ENCODE measurements around the gene PIH1D1. TPM values are rescaled to one million over a fixed set of nuclear protein-coding genes. Genes with fewer than 3 reads are reported as not detected.

The PIH1D1 gene
- total and polyA plus RNA-seq, 2 of the 8 experiments (the other 6 are each of a cell fraction or from before 2014, with no cell fraction given), result 146 to 195 TPM

DNA sequence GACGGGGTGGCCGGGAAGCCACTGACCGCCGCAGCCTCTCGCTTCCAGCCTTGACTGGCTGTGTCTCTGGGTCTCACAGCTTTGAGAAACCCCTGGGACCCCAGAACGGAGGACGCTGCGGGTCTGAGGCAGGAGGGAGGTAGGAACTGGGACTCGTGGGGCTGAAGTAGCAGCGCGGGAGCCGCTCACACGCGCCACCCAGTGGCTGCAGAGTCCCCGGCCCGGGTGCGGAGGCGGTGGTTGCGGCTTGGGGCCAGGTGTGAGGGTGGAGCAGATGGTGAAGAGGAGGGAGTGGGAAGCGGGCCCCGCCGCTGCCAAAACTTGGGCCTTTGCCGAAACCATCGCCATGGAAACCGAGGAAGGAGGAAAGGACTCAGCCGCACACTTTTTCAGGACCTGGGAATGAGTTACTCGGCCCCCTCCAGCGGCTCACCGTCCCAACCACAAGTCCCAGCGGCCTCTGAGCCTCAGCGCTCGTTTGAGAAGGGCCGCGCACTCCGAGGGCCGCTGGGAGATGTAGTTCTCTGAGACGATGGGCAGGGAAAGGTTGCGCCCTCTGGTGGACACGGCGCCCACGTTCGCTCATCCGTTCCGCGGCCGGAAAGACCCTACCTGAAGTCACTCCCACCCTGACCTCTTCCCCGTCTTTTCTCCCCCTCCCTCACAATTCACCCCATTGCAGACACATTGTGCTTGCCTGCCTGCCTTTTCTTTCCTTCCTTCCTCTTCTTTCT, 8.1 kb downstream of the PIH1D1 start (continued):
- TF ChIP-seq, protein P1, sequence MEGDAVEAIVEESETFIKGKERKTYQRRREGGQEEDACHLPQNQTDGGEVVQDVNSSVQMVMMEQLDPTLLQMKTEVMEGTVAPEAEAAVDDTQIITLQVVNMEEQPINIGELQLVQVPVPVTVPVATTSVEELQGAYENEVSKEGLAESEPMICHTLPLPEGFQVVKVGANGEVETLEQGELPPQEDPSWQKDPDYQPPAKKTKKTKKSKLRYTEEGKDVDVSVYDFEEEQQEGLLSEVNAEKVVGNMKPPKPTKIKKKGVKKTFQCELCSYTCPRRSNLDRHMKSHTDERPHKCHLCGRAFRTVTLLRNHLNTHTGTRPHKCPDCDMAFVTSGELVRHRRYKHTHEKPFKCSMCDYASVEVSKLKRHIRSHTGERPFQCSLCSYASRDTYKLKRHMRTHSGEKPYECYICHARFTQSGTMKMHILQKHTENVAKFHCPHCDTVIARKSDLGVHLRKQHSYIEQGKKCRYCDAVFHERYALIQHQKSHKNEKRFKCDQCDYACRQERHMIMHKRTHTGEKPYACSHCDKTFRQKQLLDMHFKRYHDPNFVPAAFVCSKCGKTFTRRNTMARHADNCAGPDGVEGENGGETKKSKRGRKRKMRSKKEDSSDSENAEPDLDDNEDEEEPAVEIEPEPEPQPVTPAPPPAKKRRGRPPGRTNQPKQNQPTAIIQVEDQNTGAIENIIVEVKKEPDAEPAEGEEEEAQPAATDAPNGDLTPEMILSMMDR (IDR thresholded peaks at IDR 0.05; ENCODE audit: control extremely low read depth in 1 of 3, insufficient read depth in 1 of 3, low read depth in 1 of 3, low read length in 3 of 3), result peak; percentile 87 to 98 (median 89)
- no peak for TF ChIP-seq NANOG (IDR thresholded peaks at IDR 0.05; ENCODE audit: insufficient read depth, low read depth, low read length, poor library complexity, severe bottlenecking)
- no peak for TF ChIP-seq POU5F1 (IDR thresholded peaks at IDR 0.05; ENCODE audit: low read depth, low read length)
- TF ChIP-seq TCF12 (IDR thresholded peaks at IDR 0.05; ENCODE audit: low read depth, low read length), result 0 out of 2 replicates have a peak, but pooled peaks have one; percentile 21
- TF ChIP-seq SP2 (IDR thresholded peaks at IDR 0.05; ENCODE audit: low read length), result no peak
- no peak for TF ChIP-seq RXRA (IDR thresholded peaks at IDR 0.05; ENCODE audit: insufficient read depth, low read depth, low read length)
- TF ChIP-seq USF2 (IDR thresholded peaks at IDR 0.05; ENCODE audit: low read length), result no peak

Measured in H1 (cell line).